Upper lobe of right lung (tissue), 1 donor: ENCODE data around the gene TGFBR1. TPM values are rescaled to one million over a fixed set of nuclear protein-coding genes. Genes with fewer than 3 reads are reported as not detected.

Experiments used
- ATAC-seq: fragments of 200-7000 bp; cut with Tn5 transposase; one replicate; pipeline ENCODE4 v1.9.1; 2020; ENCODE audit warnings: mild to moderate bottlenecking, moderate library complexity
- DNase-seq: peaks from one replicate; pipeline ENCODE4 v3.0.0-alpha.2; 2020
- H3K27ac ChIP-seq: fragments of 200-600 bp; one replicate; pipeline ENCODE4 v1.8.0; 2022
- H3K27me3 ChIP-seq: fragments of 200-600 bp; one replicate; pipeline ENCODE4 v1.8.0; 2022; ENCODE audit warnings: mild to moderate bottlenecking
- H3K36me3 ChIP-seq: fragments of 200-600 bp; one replicate; pipeline ENCODE4 v1.8.0; 2022
- H3K4me1 ChIP-seq: fragments of 200-600 bp; one replicate; pipeline ENCODE4 v1.8.0; 2022
- H3K4me3 ChIP-seq: fragments of 200-600 bp; one replicate; pipeline ENCODE4 v1.8.0; 2022; ENCODE audit warnings: mild to moderate bottlenecking
- H3K9me3 ChIP-seq: fragments of 200-600 bp; one replicate; pipeline ENCODE4 v1.8.0; 2022
- intact Hi-C: fragments of 100-400 bp; cut with DNase I; formaldehyde crosslinking; loops from one replicate; pipeline ENCODE4 v1.11.0; 2022
- total RNA-seq: library from RNA; stranded (reverse); fragmentation: NEBNext Ultra II Directional; extraction: Animal tissue kit (Norgen Biotek cat#: 25700); gene quantifications from one replicate; pipeline ENCODE4 v1.2.1, GENCODE V29; 2021
- TF ChIP-seq, protein P1 (sequence below): fragments of 200-600 bp; IDR thresholded peaks from one replicate; pipeline ENCODE4 v1.8.0; 2022; ENCODE audit warnings: antibody characterized with exemption
- donor health status: DM: no; HTN: yes; CAD: no; lungs with severe emphysema.

Gene TGFBR1
- total RNA-seq, 1 donor from 2014 or later: 72.0 TPM

DNA sequence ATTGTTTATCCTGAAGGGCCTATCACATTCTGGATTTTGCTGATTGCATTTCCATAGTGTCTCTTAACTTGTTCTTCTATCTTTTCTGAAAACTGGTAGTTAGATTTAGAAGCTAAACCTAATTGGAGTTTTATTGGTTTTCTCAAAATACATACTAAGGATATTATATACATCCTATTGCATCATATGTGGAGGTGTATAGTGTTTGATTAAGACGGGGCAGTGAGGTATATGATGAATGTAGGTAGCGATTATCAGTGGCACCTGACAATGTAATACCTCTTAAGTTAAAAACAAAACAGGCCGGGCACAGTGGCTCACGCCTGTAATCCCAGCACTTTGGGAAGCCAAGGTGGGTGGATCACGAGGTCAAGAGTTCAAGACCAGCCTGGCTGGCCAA is 35.0 kb downstream of the TGFBR1 start:
- Histone ChIP-seq H3K27me3 (no peaks in the 10 kb centered on the region), H3K4me3 (no peak overlapping the region), H3K27ac (no peak overlapping the region), H3K4me1 (peaks cover 15% of the 10 kb centered on the region), H3K36me3 (peaks cover 56% of the 10 kb centered on the region), H3K9me3 (no peaks in the 10 kb centered on the region)
- DNase-seq (no peak), ATAC-seq (no peak)
- TF ChIP-seq, protein P1, sequence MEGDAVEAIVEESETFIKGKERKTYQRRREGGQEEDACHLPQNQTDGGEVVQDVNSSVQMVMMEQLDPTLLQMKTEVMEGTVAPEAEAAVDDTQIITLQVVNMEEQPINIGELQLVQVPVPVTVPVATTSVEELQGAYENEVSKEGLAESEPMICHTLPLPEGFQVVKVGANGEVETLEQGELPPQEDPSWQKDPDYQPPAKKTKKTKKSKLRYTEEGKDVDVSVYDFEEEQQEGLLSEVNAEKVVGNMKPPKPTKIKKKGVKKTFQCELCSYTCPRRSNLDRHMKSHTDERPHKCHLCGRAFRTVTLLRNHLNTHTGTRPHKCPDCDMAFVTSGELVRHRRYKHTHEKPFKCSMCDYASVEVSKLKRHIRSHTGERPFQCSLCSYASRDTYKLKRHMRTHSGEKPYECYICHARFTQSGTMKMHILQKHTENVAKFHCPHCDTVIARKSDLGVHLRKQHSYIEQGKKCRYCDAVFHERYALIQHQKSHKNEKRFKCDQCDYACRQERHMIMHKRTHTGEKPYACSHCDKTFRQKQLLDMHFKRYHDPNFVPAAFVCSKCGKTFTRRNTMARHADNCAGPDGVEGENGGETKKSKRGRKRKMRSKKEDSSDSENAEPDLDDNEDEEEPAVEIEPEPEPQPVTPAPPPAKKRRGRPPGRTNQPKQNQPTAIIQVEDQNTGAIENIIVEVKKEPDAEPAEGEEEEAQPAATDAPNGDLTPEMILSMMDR: no peak
- intact Hi-C loops: loop anchor here (10.0 kb wide), 1 partner anchor 135 kb away; no protein-coding TSS in a partner anchor

GRCh38 chr9:99140685-99141314 is 35.9 kb downstream of the TGFBR1 start:
- no peak overlapping the region for H3K27ac ChIP-seq
- H3K36me3 ChIP-seq: peaks cover 63% of the 10 kb centered on the region
- no peak for DNase-seq
- H3K27me3 ChIP-seq: no peaks in the 10 kb centered on the region
- ATAC-seq: peak; percentile 84
- no peak overlapping the region for H3K4me3 ChIP-seq
- H3K4me1 ChIP-seq: peaks cover 8% of the 10 kb centered on the region
- TF ChIP-seq, protein P1: peak; percentile 81
- intact Hi-C loops: loop anchor here (10.0 kb wide), 1 partner anchor 136 kb away; no protein-coding TSS in a partner anchor
- no peaks in the 10 kb centered on the region for H3K9me3 ChIP-seq

DNA sequence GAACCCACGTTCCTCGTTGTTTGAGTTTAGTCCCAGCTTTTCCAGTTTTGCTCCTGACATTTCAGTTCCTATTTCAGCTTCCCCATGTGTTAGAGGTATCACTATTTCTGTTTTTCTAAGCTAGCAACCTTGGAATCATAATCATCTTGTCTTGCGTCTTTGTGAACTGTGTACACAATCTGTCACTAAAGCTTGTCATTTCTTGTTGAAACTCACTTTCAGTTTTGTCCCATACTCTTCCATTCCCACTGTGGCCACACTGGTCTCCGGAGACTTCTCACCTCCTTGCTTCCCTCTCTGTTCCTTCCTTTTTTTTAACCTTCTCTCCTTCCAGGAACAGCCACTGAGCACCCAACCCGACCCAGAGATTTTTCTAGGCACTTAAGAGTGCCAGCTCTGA is 36.9 kb downstream of the TGFBR1 start:
- ATAC-seq (no peak), DNase-seq (no peak)
- Histone ChIP-seq H3K36me3 (peaks cover 67% of the 10 kb centered on the region), H3K9me3 (no peaks in the 10 kb centered on the region), H3K4me1 (peaks cover 8% of the 10 kb centered on the region), H3K27ac (no peak overlapping the region), H3K27me3 (no peaks in the 10 kb centered on the region), H3K4me3 (no peak overlapping the region)
- TF ChIP-seq, protein P1: no peak
- intact Hi-C loops: loop anchor here (10.0 kb wide), 1 partner anchor 137 kb away; no protein-coding TSS in a partner anchor

GRCh38 chr9:99142275-99142674 is 37.4 kb downstream of the TGFBR1 start:
- Histone ChIP-seq H3K4me1 (peaks cover 8% of the 10 kb centered on the region), H3K27ac (no peak overlapping the region), H3K36me3 (peaks cover 71% of the 10 kb centered on the region), H3K4me3 (no peak overlapping the region), H3K27me3 (no peaks in the 10 kb centered on the region), H3K9me3 (no peaks in the 10 kb centered on the region)
- intact Hi-C loops: loop anchor here (10.0 kb wide), 1 partner anchor 137 kb away; no protein-coding TSS in a partner anchor
- DNase-seq (no peak), ATAC-seq (no peak)
- TF ChIP-seq, protein P1: no peak

- Histone ChIP-seq H3K4me3 (no peak overlapping the region), H3K4me1 (no peaks in the 10 kb centered on the region), H3K36me3 (peaks cover 76% of the 10 kb centered on the region), H3K27me3 (no peaks in the 10 kb centered on the region), H3K27ac (no peak overlapping the region), H3K9me3 (no peaks in the 10 kb centered on the region)
- DNase-seq (no peak), ATAC-seq (no peak)
- intact Hi-C loops: loop anchor here (10.0 kb wide), 1 partner anchor 139 kb away; no protein-coding TSS in a partner anchor
- TF ChIP-seq, protein P1: no peak
Observed at GRCh38 chr9:99143655-99144054, 38.7 kb downstream of the TGFBR1 start.
